ENCODE data around the gene SIRPA. TPM values are rescaled to one million over a fixed set of nuclear protein-coding genes. Genes with fewer than 3 reads are reported as not detected.
"Not testable (repeated sequence)": the region's sequence is repeated elsewhere in the genome, so short reads cannot be mapped to it uniquely, and the experiment has no call there.

The SIRPA gene
- total and polyA plus RNA-seq, 10 of the 15 experiments (the other 5 are each of a cell fraction or from before 2014, with no cell fraction given) = 1.7 to 13.2 (median 5.0) TPM

DNA sequence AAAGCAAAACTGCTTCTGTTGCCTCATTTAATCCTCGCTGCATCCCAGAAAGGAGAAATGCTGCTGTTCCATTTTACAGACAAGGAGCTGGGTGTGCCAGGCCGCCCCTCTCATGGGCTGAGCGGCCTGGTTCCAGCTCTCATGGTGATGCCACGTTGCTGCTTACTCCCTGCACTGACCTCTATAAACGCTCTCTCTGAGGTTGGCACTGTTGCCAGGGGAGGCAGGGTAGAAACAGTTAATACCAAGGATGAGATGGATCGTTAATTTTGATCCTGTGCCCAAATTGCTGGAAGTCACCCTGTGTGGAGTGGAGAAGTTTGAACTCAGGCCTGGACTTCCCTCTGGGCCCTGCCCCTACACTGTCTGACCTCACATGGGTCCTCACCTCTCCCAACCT lies 25.6 kb downstream of the SIRPA start:
- no peaks in the 10 kb centered on the region for H4K20me1 ChIP-seq (ENCODE audit: control insufficient read depth, insufficient read depth)
- no peak overlapping the region for H3K27ac ChIP-seq (ENCODE audit: control insufficient read depth, insufficient read depth)
- in situ Hi-C loops (cut with MboI) = no loop called here
- ChIA-PET SMC1A (ENCODE audit: uncharacterized antibody, unreplicated experiment) (no interaction called here), RAD21 (ENCODE audit: unreplicated experiment) (no interaction called here), CTCF (no interaction called here), POLR2A (no interaction called here)
- no peaks in the 10 kb centered on the region for H3K9me3 ChIP-seq (replicated peaks; ENCODE audit: control insufficient read depth, insufficient read depth, low read length)
- H3K9ac ChIP-seq (ENCODE audit: control insufficient read depth, insufficient read depth, low read length) = no peak overlapping the region
- ATAC-seq (no peak), FAIRE-seq (no peak), DNase-seq (ENCODE audit: low read depth, low spot score) (no peak)
- no peak overlapping the region for H3K4me2 ChIP-seq (ENCODE audit: control insufficient read depth, insufficient read depth)
- no peaks in the 10 kb centered on the region for H3K36me3 ChIP-seq (ENCODE audit: control insufficient read depth in 2 of 2, insufficient read depth in 2 of 2, low read length in 1 of 2)
- 21% methylated on average over 6 of the region's 6 CpGs for WGBS (ENCODE audit: insufficient coverage, insufficient replicate concordance, low lambda C conversion rate, missing lambda C conversion rate)
- H3K27me3 ChIP-seq (replicated peaks in 1 of 2; ENCODE audit: control insufficient read depth in 2 of 2, insufficient read depth in 2 of 2, low read length in 1 of 2) = no peaks in the 10 kb centered on the region
- TF ChIP-seq CEBPB (IDR thresholded peaks at IDR 0.05; ENCODE audit: borderline replicate concordance in 1 of 2, low read depth in 2 of 2, low read length in 2 of 2) (no peak), FOS (IDR thresholded peaks at IDR 0.05; ENCODE audit: borderline replicate concordance, extremely low read depth, insufficient read length) (no peak), RCOR1 (conservative IDR thresholded peaks at IDR 0.05; ENCODE audit: low read depth, low read length) (no peak)
- TF ChIP-seq, protein P1, sequence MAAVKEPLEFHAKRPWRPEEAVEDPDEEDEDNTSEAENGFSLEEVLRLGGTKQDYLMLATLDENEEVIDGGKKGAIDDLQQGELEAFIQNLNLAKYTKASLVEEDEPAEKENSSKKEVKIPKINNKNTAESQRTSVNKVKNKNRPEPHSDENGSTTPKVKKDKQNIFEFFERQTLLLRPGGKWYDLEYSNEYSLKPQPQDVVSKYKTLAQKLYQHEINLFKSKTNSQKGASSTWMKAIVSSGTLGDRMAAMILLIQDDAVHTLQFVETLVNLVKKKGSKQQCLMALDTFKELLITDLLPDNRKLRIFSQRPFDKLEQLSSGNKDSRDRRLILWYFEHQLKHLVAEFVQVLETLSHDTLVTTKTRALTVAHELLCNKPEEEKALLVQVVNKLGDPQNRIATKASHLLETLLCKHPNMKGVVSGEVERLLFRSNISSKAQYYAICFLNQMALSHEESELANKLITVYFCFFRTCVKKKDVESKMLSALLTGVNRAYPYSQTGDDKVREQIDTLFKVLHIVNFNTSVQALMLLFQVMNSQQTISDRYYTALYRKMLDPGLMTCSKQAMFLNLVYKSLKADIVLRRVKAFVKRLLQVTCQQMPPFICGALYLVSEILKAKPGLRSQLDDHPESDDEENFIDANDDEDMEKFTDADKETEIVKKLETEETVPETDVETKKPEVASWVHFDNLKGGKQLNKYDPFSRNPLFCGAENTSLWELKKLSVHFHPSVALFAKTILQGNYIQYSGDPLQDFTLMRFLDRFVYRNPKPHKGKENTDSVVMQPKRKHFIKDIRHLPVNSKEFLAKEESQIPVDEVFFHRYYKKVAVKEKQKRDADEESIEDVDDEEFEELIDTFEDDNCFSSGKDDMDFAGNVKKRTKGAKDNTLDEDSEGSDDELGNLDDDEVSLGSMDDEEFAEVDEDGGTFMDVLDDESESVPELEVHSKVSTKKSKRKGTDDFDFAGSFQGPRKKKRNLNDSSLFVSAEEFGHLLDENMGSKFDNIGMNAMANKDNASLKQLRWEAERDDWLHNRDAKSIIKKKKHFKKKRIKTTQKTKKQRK (IDR thresholded peaks at IDR 0.05; ENCODE audit: low read depth, low read length) = no peak
- H3K4me1 ChIP-seq (ENCODE audit: control insufficient read depth, insufficient read depth, low read length) = no peaks in the 10 kb centered on the region
- H3K4me3 ChIP-seq = no peak overlapping the region
- no peaks in the 10 kb centered on the region for H3K79me2 ChIP-seq (ENCODE audit: control insufficient read depth, insufficient read depth, low read length)
- intact Hi-C loops (cut with micrococcal nuclease; ENCODE audit: unreplicated experiment) = no loop called here
- BruUV-seq (replicated peaks) = no TSS peak
- no peak overlapping the region for H2AFZ ChIP-seq (ENCODE audit: control insufficient read depth, low read depth, low read length)

DNA sequence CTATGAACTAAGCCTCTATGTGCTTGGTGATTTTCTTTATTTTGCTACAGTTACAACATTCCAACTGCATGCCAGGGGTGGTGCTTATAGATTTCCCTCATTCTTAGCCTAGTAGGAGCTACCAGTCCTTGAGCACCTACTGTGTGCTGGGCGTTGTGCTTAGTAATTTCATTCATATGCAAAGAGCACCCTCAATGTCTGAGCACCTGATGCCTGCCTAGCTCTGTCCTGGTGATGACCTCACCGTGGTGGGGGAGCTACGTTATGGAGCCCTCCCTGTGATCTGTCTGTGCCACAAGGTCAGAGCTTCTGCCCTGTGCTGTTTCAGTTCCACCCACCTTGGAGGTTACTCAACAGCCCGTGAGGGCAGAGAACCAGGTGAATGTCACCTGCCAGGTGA lies 26.8 kb downstream of the SIRPA start:
- intact Hi-C loops (cut with micrococcal nuclease; ENCODE audit: unreplicated experiment); SMC1A ChIA-PET (ENCODE audit: uncharacterized antibody, unreplicated experiment): not testable (repeated sequence)

More for the DNA sequence above, 26.8 kb downstream of the SIRPA start:
- H3K4me1 ChIP-seq (ENCODE audit: control insufficient read depth, insufficient read depth, low read length); in situ Hi-C loops (cut with MboI); H3K9me3 ChIP-seq (replicated peaks; ENCODE audit: control insufficient read depth, insufficient read depth, low read length); H2AFZ ChIP-seq (ENCODE audit: control insufficient read depth, low read depth, low read length); H3K4me2 ChIP-seq (ENCODE audit: control insufficient read depth, insufficient read depth); H4K20me1 ChIP-seq (ENCODE audit: control insufficient read depth, insufficient read depth); H3K27me3 ChIP-seq (replicated peaks in 1 of 2; ENCODE audit: control insufficient read depth in 2 of 2, insufficient read depth in 2 of 2, low read length in 1 of 2); RAD21 ChIA-PET (ENCODE audit: unreplicated experiment); POLR2A ChIA-PET; H3K36me3 ChIP-seq (ENCODE audit: control insufficient read depth in 2 of 2, insufficient read depth in 2 of 2, low read length in 1 of 2); BruUV-seq (replicated peaks); ATAC-seq; H3K27ac ChIP-seq (ENCODE audit: control insufficient read depth, insufficient read depth); CTCF ChIA-PET; H3K4me3 ChIP-seq; H3K79me2 ChIP-seq (ENCODE audit: control insufficient read depth, insufficient read depth, low read length); DNase-seq (ENCODE audit: low read depth, low spot score); H3K9ac ChIP-seq (ENCODE audit: control insufficient read depth, insufficient read depth, low read length); FAIRE-seq: not testable (repeated sequence)
- 1% methylated on average over 4 of the region's 4 CpGs for WGBS (ENCODE audit: insufficient coverage, insufficient replicate concordance, low lambda C conversion rate, missing lambda C conversion rate)

Data from GM12878 (cell line).